Endometrial microvascular endothelial cells (primary cell): ENCODE measurements around the gene HK1. TPM values are rescaled to one million over a fixed set of nuclear protein-coding genes. Genes with fewer than 3 reads are reported as not detected.

Source experiments
- in situ Hi-C: cut with HindIII; loops from 2 replicates; pipeline ENCODE4 v1.10.0; 2017; ENCODE audit warnings: low sequenced_read_pairs, low pct_unique_long_range_greater_than_20kb; ENCODE audit errors: inconsistent ontology term
- total RNA-seq: library from RNA; depleted of rRNA; stranded (reverse); fragments of >200 nt; gene quantifications from one replicate; pipeline ENCODE4 v1.2.3, GENCODE V29; 2015; ENCODE audit errors: inconsistent ontology term

The HK1 gene
- total RNA-seq, 1 donor from 2014 or later = 128 TPM

- in situ Hi-C loops = no loop called here
Observed at GRCh38 chr10:69422676-69423075, 144.4 kb downstream of the HK1 start.

- in situ Hi-C loops = no loop called here
Observed at GRCh38 chr10:69425041-69425440, 146.7 kb downstream of the HK1 start.

DNA sequence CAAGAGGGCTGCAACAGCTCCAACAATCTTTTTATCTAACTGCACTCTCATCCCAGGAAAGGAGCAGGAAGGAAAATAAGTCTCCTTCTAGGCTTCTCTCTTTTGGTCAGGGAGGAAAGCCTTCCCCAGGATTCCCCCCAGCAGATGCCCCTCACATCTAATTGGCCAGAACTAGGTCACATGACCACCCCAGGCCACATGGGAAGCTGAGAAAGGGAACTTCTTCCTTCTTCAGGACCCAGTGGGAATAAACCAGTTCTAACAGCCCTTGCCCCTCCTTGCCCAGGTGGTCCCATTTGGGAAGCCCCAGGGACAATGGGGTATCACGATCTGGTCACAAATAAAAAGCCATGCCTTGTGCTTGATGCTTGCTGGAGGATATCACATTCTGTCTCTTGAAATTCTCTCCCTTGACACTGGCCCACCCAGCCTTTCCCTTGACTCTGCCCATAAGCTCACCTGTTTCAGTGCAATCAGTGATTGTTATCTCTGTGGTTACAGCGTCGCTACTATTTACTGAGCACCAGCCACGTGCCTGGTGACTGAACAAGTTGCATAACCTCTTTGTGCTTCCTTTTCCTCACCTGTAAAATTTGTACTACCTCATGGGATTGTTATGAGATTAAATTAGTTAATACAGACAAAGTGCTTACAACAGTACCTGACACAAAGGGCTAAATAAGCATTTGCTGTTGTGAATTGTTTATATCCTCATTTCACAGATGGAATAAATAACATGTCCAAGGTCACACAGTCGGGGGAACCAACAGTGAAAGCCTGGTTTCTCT is 147.4 kb downstream of the HK1 start:
- in situ Hi-C loops = no loop called here

DNA sequence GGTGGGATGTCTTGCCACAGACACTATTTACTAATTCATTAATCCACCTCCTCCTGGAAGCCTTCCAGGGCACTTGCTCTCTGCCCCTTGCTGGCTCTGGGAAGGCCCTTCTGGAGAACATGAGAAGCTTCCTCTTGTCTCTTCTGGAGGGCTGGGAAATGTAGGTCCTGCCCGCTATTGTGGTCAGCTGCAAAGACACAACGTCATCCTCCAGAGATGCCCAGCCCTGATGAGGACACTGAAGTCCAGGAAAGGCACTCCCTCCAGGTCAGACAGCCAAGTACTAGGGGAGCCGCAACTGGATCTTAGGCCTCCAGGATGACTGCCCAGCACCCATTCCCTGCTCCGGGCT is 148.1 kb downstream of the HK1 start:
- in situ Hi-C loops = no loop called here

GRCh38 chr10:69428165-69428564 is 149.9 kb downstream of the HK1 start:
- in situ Hi-C loops = no loop called here

GRCh38 chr10:69434169-69434568 is 155.9 kb downstream of the HK1 start:
- in situ Hi-C loops = no loop called here

- in situ Hi-C loops = no loop called here
Observed at GRCh38 chr10:69434926-69435325, 156.6 kb downstream of the HK1 start.

GRCh38 chr10:69435966-69436520 is 157.7 kb downstream of the HK1 start:
- in situ Hi-C loops = no loop called here

- in situ Hi-C loops = no loop called here
Observed at GRCh38 chr10:69437321-69438259, 159.3 kb downstream of the HK1 start.

DNA sequence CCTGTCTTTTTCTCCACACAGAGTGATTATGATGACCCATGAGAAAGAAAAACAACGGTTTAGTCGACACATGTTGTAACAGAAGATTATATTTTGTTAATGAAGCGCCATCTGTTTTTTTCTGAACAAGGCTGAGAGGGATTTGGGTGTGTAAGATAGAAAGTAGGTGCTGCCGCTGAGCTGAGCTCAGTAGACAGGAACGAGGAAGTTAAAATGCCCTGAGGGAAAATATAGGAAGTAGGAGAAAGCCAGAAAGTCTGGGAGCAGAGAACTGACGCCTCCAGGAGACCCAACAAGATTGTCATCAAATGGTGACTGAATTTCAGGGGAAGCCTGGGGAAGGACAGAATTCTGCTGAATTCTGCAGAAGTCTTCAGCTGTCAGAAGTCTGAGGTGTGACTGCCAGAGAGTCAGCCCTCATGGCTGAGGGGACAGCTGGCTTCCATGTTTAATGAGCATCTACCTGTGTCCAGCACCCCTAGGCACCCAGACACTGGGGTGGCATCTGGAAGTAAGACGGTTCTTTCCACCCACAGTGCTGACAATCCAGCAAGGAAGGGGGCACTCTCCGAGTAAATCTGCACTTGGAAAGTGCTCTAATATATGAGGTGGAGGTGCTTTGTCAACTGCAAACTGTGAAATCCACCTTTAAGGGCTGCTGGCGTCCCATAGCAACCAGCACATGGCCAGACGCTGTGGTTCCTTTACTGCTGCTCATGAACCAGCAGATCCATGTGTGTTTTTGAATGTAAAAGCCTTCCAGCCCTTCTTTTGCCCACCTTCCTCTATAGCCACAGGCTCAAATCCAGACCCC is 160.4 kb downstream of the HK1 start:
- in situ Hi-C loops = no loop called here

GRCh38 chr10:69439350-69439739 is 161.0 kb downstream of the HK1 start:
- in situ Hi-C loops = no loop called here

DNA sequence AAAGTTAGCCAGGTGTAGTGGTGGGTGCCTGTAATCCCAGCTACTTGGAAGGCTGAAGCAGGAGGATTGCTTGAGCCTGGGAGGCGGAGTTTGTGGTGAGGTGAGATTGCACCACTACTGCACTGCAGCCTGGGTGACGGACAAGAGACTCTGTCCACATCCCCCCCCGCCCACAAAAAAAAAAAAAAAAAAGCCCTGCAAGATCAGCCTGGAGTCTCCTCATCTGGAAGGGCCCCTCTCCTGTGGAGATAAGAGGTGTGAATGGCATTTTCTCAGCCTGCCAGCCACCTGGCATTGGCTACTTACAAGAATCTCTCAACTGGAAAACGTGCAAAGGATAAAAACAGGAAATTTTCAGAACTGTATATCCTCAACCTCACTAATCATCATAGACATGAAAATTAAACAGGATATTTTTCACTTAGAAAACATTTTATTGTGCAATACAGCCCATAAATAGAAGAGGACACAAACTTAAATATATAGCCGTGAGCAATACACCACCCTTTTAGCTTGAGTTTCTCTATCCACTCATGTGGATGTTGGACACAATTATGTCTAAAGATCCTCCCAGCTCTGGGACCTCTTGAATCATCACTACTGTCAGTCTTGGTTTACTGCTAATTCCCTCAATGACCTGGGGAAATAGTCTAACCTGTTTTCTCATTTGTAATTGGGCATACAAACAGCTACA is 161.7 kb downstream of the HK1 start:
- in situ Hi-C loops = no loop called here

DNA sequence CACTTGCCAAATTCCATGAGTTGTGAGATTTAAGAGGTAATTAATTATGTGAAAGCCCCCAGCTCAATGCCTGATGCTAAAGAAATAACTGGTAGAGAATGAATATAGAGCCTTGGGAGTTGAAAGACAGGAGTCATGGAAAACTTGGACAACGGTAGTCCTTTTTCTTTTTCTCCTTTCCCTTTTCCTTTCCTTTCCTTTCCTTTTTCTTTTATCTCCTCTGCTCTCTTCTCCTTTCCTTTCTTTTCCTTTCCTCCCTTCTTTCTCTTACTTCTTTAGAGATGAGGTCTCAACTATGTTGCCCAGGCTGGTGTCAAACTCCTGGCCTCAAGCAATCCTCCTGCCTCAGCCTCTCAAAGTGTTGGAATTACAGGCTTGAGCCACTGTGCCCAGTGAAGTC is 165.1 kb downstream of the HK1 start:
- in situ Hi-C loops = no loop called here

- in situ Hi-C loops = no loop called here
Observed at GRCh38 chr10:69445041-69445440, 166.7 kb downstream of the HK1 start.

- in situ Hi-C loops = no loop called here
Observed at GRCh38 chr10:69446229-69446628, 167.9 kb downstream of the HK1 start.

GRCh38 chr10:69446650-69447151 is 168.4 kb downstream of the HK1 start:
- in situ Hi-C loops = no loop called here

DNA sequence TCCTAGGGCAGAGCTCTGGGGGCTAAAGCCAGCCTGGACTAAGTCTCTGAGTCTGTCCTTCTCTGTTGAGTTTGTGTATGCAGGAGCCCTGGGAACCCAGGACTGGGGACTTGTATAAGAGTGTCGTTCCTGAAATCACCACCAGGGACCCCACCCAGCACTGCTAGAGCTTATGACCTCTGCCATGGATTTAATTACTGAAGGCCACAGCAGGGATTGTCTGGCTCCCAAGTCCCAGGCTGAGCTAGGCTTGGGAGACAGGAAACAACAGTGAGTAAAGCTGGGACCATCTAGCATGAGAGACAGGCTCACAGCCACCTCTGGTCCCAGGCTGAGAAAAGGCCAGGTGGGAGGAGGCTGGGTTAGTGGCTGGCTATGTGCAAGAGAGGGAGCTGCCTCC is 171.5 kb downstream of the HK1 start:
- in situ Hi-C loops = loop anchor here (5.0 kb wide), 1 partner anchor 42 kb away; no protein-coding TSS in a partner anchor

- in situ Hi-C loops = loop anchor here (5.0 kb wide), 1 partner anchor 42 kb away; no protein-coding TSS in a partner anchor
Observed at GRCh38 chr10:69450395-69450794, 172.1 kb downstream of the HK1 start.
